Endothelial cell of umbilical vein (primary cell): ENCODE results near the gene TSPAN5. TPM values are rescaled to one million over a fixed set of nuclear protein-coding genes. Genes with fewer than 3 reads are reported as not detected.

Source experiments
- BruUV-seq: library from RNA; stranded (reverse); fragments of 400-500 nt; replicated peaks from 2 replicates; lab custom pipeline; 2021; lab: Mats Ljungman, UMichigan
- CTCF ChIA-PET: fragments of 300-600, 350-600 bp; sonication (Branson Sonifier 250); formaldehyde crosslinking; loops from one replicate; lab custom pipeline; 2021; ENCODE audit warnings: antibody characterized with exemption, inconsistent platforms; lab: Charles Lee
- POLR2A ChIA-PET: fragments of 300-600, 350-600 bp; sonication (Branson Sonifier 250); formaldehyde crosslinking; loops from one replicate; lab custom pipeline; 2021; ENCODE audit warnings: antibody characterized with exemption, inconsistent platforms; lab: Charles Lee
- DNase-seq: peaks from one replicate; pipeline ENCODE4 v3.0.0-alpha.2; 2011; ENCODE audit warnings: low read depth, low spot score
- FAIRE-seq: peaks from 2 replicates; lab custom pipeline; 2011; peaks lifted over from hg19 to GRCh38; lab: Jason Lieb, UNC
- H2AFZ ChIP-seq: 2 replicates; pipeline ENCODE4 v1.6.0; 2012; ENCODE audit warnings: low read depth, low read length, control low read depth, inconsistent platforms
- H3K27ac ChIP-seq: 2 replicates; pipeline ENCODE4 v1.5.1; 2011; ENCODE audit warnings: low read depth, mild to moderate bottlenecking, control low read depth, low read length, moderate library complexity; ENCODE audit not compliant: insufficient read depth
- H3K27me3 ChIP-seq, 2 experiments: 2 replicates each; pipeline versions ENCODE4 v1.6.0 to v1.6.1; 2011; ENCODE audit warnings: low read length in 2 of 2, mixed read lengths in 1 of 2; ENCODE audit not compliant: control insufficient read depth in 2 of 2, insufficient read depth in 2 of 2
- H3K36me3 ChIP-seq, 2 experiments: 2 replicates in 1 of 2; 3 replicates in 1 of 2; pipeline ENCODE4 v1.5.1; 2011; ENCODE audit warnings: low read length in 2 of 2, mild to moderate bottlenecking in 1 of 2, moderate library complexity in 1 of 2; ENCODE audit not compliant: control insufficient read depth in 2 of 2, insufficient read depth in 2 of 2; ENCODE audit errors: extremely low read depth in 1 of 2
- H3K4me1 ChIP-seq: 3 replicates; pipeline ENCODE4 v1.5.1; 2011; ENCODE audit warnings: mild to moderate bottlenecking, low read length; ENCODE audit not compliant: control insufficient read depth, insufficient read depth; ENCODE audit errors: extremely low read depth
- H3K4me2 ChIP-seq: 2 replicates; pipeline ENCODE4 v1.6.1; 2011; ENCODE audit warnings: low read length, control low read depth, mixed read lengths; ENCODE audit not compliant: insufficient read depth
- H3K4me3 ChIP-seq, 3 experiments: fragments of 200-600 bp in 1 of 3; sonication (generic), shearing (Covaris generic) in 1 of 3; replicated peaks in 1 of 3; 2 replicates each; pipeline ENCODE4 v1.5.1; 2011 to 2016; ENCODE audit warnings: control low read depth in 3 of 3, low read length in 3 of 3, mild to moderate bottlenecking in 2 of 3, inconsistent platforms in 1 of 3, low read depth in 1 of 3, moderate library complexity in 1 of 3; ENCODE audit not compliant: insufficient read depth in 1 of 3
- H3K79me2 ChIP-seq: 2 replicates; pipeline ENCODE4 v1.6.0; 2012; ENCODE audit warnings: low read length, inconsistent platforms; ENCODE audit not compliant: control insufficient read depth, insufficient read depth
- H3K9ac ChIP-seq: replicated peaks from 2 replicates; pipeline ENCODE3; 2011; ENCODE audit warnings: low read length, control low read depth; ENCODE audit not compliant: insufficient read depth; ENCODE audit errors: extremely low read depth
- H3K9me1 ChIP-seq: replicated peaks from 3 replicates; pipeline ENCODE4 v1.6.0; 2011; ENCODE audit warnings: mild to moderate bottlenecking, low read length; ENCODE audit not compliant: control insufficient read depth, insufficient read depth; ENCODE audit errors: extremely low read depth
- H3K9me3 ChIP-seq: replicated peaks from 2 replicates; pipeline ENCODE4 v1.5.1; 2012; ENCODE audit warnings: low read length, inconsistent platforms; ENCODE audit not compliant: control insufficient read depth, insufficient read depth
- H4K20me1 ChIP-seq: replicated peaks from 2 replicates; pipeline ENCODE3; 2011; ENCODE audit warnings: mild to moderate bottlenecking, low read length; ENCODE audit not compliant: control insufficient read depth, insufficient read depth; ENCODE audit errors: extremely low read depth
- CTCF ChIP-seq, 2 donors: IDR thresholded peaks; 1 replicate in 1 of 2; 2 replicates in 1 of 2; pipeline ENCODE4 v1.5.1; 2011; ENCODE audit warnings: low read length in 2 of 2, mild to moderate bottlenecking in 2 of 2, moderate library complexity in 2 of 2, control low read depth in 1 of 2, inconsistent platforms in 1 of 2, low read depth in 1 of 2; ENCODE audit not compliant: insufficient read depth in 1 of 2; ENCODE audit errors: extremely low read depth in 1 of 2
- EZH2 ChIP-seq: IDR thresholded peaks from 2 replicates; pipeline ENCODE4 v1.6.1; 2012; ENCODE audit warnings: borderline replicate concordance, low read depth, mild to moderate bottlenecking, moderate library complexity, low read length, inconsistent platforms; ENCODE audit not compliant: severe bottlenecking
- FOS ChIP-seq: IDR thresholded peaks from 2 replicates; pipeline ENCODE4 v1.6.1; 2011; ENCODE audit warnings: mild to moderate bottlenecking, low read length, moderate library complexity, borderline replicate concordance; ENCODE audit not compliant: insufficient read depth
- GATA2 ChIP-seq: IDR thresholded peaks from 2 replicates; pipeline ENCODE4 v1.7.0; 2011; ENCODE audit warnings: low read depth, mild to moderate bottlenecking, moderate library complexity, mixed read lengths, low read length; ENCODE audit not compliant: insufficient read length, insufficient read depth
- JUN ChIP-seq: IDR thresholded peaks from 2 replicates; pipeline ENCODE4 v1.6.1; 2011; ENCODE audit warnings: borderline replicate concordance, low read depth; ENCODE audit not compliant: insufficient read length, insufficient read depth
- MAX ChIP-seq: IDR thresholded peaks from 2 replicates; pipeline ENCODE4 v1.6.1; 2011; ENCODE audit not compliant: insufficient read depth, insufficient read length
- MYC ChIP-seq: IDR thresholded peaks from one replicate; pipeline ENCODE4 v1.6.1; 2011; ENCODE audit warnings: mild to moderate bottlenecking, low read depth, low read length
- POLR2A ChIP-seq: IDR thresholded peaks from 2 replicates; pipeline ENCODE4 v1.6.1; 2012; ENCODE audit warnings: low read depth, mild to moderate bottlenecking, control low read depth, low read length
- POLR2AphosphoS5 ChIP-seq: IDR thresholded peaks from 2 replicates; pipeline ENCODE4 v1.6.1; 2012; ENCODE audit warnings: low read depth, mild to moderate bottlenecking, control low read depth, low read length, moderate library complexity; ENCODE audit not compliant: insufficient read depth
- dilution Hi-C: fragments of 300-500 bp; cut with MboI; formaldehyde crosslinking; loops from one replicate; pipeline ENCODE4 v1.15.0; 2019; ENCODE audit warnings: low sequenced_read_pairs; ENCODE audit not compliant: extremely low pct_ligation_motif_present
- intact Hi-C: fragments of 100-400 bp; cut with micrococcal nuclease; formaldehyde crosslinking; loops from one replicate; pipeline ENCODE4 v1.10.0; 2022
- polyA plus RNA-seq, 4 experiments: library from polyadenylated mRNA; depleted of rRNA in 3 of 4; stranded (reverse) in 3 of 4; unstranded in 1 of 4; fragments of >200 nt; gene quantifications; 2 replicates each; pipeline versions ENCODE4 v1.2.1 to v1.2.3, GENCODE V29; 2011 to 2012; ENCODE audit warnings: missing spikeins in 1 of 4
- total RNA-seq: library from RNA; stranded (reverse); gene quantifications from 2 replicates; pipeline ENCODE4 v1.2.3, GENCODE V29; 2021

TSPAN5 gene
- total and polyA plus RNA-seq, 2 donors (not counting 3 experiments of a cell fraction or from before 2014, with no cell fraction given): 45.1 to 50.2 TPM

- no peak overlapping the region for H2AFZ ChIP-seq
- H3K4me3 ChIP-seq: no peak overlapping the region
- H3K9ac ChIP-seq: no peak overlapping the region
- no peak for DNase-seq
- intact Hi-C loops: no loop called here
- H3K36me3 ChIP-seq: no peaks in the 10 kb centered on the region
- FAIRE-seq: no peak
- CTCF ChIA-PET: interaction anchor here (0.7 to 2.5 kb wide), 5 partner anchors 12 to 214 kb away, joined by 3 to 7 read pairs (median 3); no protein-coding TSS in a partner anchor
- TF ChIP-seq FOS (no peak), CTCF (IDR thresholded peaks at IDR 0.05; ENCODE audit: extremely low read depth in 1 of 2, insufficient read depth in 1 of 2, low read depth in 1 of 2, low read length in 2 of 2) (no peak)
- H3K9me3 ChIP-seq: no peaks in the 10 kb centered on the region
- peaks cover 18% of the 10 kb centered on the region for H3K79me2 ChIP-seq
- BruUV-seq: no TSS peak
- H4K20me1 ChIP-seq: no peaks in the 10 kb centered on the region
- no peaks in the 10 kb centered on the region for H3K9me1 ChIP-seq
- no peaks in the 10 kb centered on the region for H3K27me3 ChIP-seq
- no peak overlapping the region for H3K4me2 ChIP-seq
- H3K4me1 ChIP-seq: peaks cover 4% of the 10 kb centered on the region
- H3K27ac ChIP-seq: no peak overlapping the region
- POLR2A ChIA-PET: no interaction called here
- dilution Hi-C loops: no loop called here
Observed at GRCh38 chr4:98566361-98567008, 91.9 kb downstream of the TSPAN5 start.

DNA sequence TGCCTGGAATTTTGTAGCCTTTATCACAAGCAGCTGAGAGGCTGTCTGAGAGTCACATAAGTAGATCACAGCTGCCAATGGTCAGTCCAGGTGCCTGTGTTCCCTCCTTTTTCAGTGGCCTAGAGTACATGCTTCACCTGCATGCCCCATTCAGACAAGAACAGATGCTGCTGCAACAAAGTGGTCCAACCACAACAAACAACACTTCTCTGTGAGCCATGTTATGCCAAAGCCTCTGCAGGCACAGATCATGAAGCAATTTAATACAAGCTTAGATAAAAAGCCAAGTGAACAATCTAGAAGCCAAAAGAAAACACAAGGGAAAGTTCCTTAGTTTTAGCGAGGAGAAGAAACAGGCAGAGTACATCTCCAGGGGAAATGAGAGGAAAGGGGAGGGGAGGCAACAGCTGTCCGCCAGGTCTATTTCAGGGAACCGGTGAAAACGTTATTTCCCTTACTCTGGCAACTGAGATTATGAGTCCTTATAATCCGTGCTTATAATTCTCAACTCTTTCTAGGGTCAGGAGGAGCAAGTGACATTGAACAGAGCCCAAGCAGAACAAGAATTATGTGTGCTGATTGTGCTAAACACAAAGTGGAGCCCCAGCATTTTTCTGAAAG lies 92.6 kb downstream of the TSPAN5 start:
- H3K36me3 ChIP-seq: no peaks in the 10 kb centered on the region
- FAIRE-seq (no peak), DNase-seq (no peak)
- BruUV-seq: no TSS peak
- H3K79me2 ChIP-seq: peaks cover 20% of the 10 kb centered on the region
- H3K9ac ChIP-seq: no peak overlapping the region
- no peak overlapping the region for H3K27ac ChIP-seq
- no peaks in the 10 kb centered on the region for H3K9me1 ChIP-seq
- dilution Hi-C loops: no loop called here
- TF ChIP-seq MYC: no peak
- TF ChIP-seq FOS: no peak
- TF ChIP-seq GATA2: no peak
- TF ChIP-seq EZH2: no peak
- no peak for TF ChIP-seq CTCF (IDR thresholded peaks at IDR 0.05; ENCODE audit: extremely low read depth in 1 of 2, insufficient read depth in 1 of 2, low read depth in 1 of 2, low read length in 2 of 2)
- TF ChIP-seq JUN: no peak
- TF ChIP-seq POLR2AphosphoS5: no peak
- TF ChIP-seq MAX: no peak
- TF ChIP-seq POLR2A: no peak
- H2AFZ ChIP-seq: no peak overlapping the region
- intact Hi-C loops: no loop called here
- POLR2A ChIA-PET: no interaction called here
- CTCF ChIA-PET: interaction anchor here (0.7 to 2.5 kb wide), 5 partner anchors 11 to 215 kb away, joined by 3 to 7 read pairs (median 3); no protein-coding TSS in a partner anchor
- no peak overlapping the region for H3K4me3 ChIP-seq
- no peak overlapping the region for H3K4me2 ChIP-seq
- H3K9me3 ChIP-seq: no peaks in the 10 kb centered on the region
- no peaks in the 10 kb centered on the region for H3K27me3 ChIP-seq
- no peaks in the 10 kb centered on the region for H4K20me1 ChIP-seq
- peaks cover 4% of the 10 kb centered on the region for H3K4me1 ChIP-seq
